Eye (tissue), 1 donor: Measurements from ENCODE around the gene GNG3.
"Not testable (repeated sequence)": the region's sequence is repeated elsewhere in the genome, so short reads cannot be mapped to it uniquely, and the experiment has no call there.

Experiments
- DNase-seq: peaks from one replicate; pipeline ENCODE4 v3.0.0-alpha.2; 2015

GNG3 gene

DNA sequence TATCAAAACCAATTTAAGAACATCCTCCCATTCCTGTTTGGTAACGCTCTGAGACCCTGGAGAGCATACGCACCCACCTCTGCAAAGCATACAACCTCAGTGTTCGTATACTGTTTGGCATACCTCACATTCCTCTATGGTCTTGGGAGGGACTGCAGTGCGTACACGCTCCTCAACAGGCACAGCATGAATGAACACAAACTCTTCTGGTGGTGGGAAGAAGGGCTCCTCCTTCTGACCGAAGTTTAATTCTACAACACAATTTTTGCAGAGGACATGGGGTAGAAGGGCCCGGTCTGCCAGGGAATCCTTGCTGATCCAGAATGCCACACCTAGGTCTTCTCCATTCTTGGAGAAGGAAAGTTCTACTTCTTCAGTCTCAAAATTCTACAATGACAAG lies 14.5 kb downstream of the GNG3 start:
- no peak for DNase-seq

- DNase-seq: no peak
These were observed 16.7 kb downstream of the GNG3 start for GRCh38 chr11:62724171-62724570.

DNA sequence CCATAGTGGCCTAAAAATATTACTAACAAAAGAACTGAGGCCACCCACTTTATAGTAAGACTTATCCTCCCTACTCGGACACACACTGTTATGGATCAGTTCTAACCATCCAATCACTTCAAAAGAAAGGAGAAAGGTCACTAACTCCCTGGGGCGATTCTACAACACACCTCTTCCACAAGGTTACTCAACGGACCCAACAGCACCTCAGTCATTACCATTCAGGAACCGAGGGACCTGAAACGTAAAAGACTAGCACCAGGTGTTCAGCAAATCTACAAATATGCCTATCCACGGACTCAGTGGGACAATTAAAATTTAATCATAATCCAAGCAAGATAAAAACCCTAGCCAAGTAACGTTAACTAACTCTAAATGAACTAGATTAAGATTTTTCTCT lies 18.2 kb downstream of the GNG3 start:
- DNase-seq: no peak

DNA sequence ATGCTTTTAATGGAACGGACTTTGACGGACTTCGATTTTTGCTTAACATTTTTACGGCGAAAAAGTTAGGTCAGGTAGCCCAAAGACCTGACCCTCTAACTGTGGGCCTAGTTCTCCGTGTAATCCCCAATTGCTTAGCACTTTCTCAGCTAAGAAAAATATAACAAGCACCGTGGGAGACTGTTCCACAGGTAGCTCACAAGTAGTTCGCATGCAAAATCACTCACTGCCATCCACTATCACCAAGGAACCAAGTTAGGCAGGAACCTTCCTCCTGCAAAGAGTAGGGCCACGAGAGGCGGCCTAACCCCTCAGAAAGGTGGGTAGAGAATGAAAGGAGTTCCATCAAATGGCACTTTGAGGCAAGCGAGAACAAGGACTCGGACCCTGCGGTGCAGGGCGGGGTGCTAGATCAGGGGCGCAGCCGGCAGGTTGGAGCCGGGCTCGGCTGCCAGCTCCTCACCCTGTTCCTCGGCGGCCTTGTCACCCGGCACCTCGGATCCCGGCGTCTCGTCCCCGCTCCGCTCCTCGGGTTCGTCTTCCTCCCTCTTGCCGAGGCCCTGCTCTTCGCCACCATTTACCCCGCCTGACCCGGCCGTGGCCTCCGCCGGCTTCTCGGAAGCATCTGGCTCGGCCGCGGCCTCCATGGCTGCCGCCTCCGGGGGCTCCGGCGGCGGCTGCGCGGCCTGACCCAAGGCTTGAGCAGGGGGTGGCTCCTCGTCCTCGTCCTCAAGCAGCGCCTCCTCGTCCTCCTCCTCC lies 18.9 kb downstream of the GNG3 start:
- DNase-seq: peak; percentile 29

DNA sequence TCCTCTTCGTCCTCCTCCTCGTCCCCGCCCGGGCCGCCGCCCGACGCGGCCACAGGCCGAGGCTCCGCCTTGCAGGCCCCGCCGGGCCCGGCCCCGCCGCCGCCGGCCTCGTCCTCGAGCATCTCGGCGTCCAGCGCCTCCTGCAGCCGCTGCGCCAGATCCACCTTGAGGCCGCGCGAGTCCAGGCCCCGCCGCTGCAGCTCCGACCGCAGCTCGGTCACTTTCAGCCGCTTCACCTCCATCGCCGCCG lies 19.4 kb downstream of the GNG3 start:
- no peak for DNase-seq

GRCh38 chr11:62727165-62727871 lies 19.8 kb downstream of the GNG3 start, which contains the start of gene HNRNPUL2:
TSS of gene HNRNPUL2 (minus strand) at chr11:62727457. CDS start at chr11:62727156, 301 bp downstream.
- peak; percentile 99 for DNase-seq

DNA sequence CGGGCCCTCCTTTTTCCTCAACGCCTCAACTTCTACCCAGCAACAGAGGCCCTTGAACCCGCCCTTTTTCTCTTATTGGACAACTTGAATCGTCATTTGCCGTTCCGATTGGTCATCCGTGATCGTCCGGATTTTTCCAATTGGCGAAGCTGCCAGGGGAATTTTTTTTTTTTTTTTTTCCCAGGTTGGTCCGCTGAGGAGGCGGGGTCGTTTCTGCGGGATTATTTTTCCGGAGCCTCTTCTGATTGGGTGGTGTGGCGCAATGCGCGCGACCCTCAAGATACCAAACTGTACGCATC lies 20.3 kb downstream of the GNG3 start:
- DNase-seq: peak; percentile 100

GRCh38 chr11:62728171-62728988 lies 20.9 kb downstream of the GNG3 start, which contains the start of gene TTC9C:
TSS of gene TTC9C (plus strand) at chr11:62728486. CDS start at chr11:62728849, 363 bp downstream.
- DNase-seq: peak; percentile 96

GRCh38 chr11:62730076-62730475 lies 22.6 kb downstream of the GNG3 start:
- DNase-seq: not testable (repeated sequence)

DNA sequence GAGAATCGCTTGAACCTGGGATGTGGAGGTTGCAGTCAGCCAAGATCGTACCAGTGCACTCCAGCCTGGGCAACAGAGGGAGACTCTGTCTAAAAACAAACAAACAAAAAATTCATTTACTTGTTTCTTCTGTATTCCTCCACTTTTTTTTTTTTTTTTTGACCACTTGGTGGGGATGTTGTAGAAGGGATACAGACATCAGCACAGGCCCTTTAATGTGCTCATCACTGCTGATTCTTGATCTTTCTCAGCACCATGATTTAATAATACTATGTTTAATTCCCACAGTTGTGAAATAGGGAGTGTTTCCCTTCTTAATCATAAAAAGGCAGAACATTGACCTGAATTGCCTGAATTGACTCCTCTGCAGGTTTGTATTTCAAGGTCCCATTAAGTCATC lies 25.4 kb downstream of the GNG3 start:
- no peak for DNase-seq

DNA sequence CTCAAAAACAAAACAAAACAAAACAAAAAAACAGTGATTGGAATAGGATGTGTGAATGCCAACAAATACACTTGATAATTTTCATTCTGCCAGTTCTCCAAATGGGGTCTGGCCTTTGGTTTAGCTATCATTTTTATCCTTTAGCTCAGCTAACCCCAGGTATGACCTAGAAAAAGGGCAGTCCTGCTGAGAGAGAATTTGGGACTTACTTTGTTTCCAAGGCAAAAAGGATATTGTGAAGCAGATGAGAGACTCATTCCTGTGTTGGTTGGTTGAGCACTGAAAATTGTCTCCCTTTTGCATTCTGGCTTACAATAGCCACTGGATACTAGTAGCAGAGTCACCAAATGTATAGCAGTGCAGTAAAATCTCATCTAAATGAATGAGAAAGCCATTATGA lies 29.7 kb downstream of the GNG3 start:
- DNase-seq: no peak

DNA sequence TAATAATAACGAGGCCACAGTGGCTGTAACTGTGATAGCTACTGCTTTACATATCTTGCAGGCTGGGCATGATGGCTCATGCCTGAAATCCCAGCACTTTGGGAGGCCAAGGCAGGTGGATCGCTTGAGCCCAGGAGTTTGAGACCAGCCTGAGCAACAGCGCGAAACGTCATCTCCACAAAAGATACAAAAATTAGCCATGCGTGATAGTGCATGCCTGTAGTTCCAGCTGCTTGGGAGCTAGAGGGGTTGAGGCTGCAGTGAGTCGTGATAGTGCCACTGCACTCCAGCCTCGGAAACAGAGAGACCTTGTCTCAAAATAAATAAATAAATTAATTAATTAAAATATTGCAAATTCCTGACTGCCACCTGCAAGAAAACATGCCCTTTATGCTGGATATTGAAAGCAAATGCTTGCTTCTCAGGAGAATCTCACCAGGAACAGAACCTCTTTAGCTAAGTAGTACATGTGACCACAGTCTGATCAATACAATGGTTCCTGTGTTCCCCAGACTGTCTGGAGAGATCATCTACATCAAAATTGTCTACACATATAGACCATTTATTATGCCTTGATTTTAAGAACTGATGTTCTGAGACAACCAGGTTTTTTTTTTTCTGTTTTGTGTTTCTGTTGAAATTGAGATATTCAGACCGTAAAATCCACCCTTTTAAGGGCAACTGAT lies 40.1 kb downstream of the GNG3 start:
- DNase-seq: peak; percentile 57

DNA sequence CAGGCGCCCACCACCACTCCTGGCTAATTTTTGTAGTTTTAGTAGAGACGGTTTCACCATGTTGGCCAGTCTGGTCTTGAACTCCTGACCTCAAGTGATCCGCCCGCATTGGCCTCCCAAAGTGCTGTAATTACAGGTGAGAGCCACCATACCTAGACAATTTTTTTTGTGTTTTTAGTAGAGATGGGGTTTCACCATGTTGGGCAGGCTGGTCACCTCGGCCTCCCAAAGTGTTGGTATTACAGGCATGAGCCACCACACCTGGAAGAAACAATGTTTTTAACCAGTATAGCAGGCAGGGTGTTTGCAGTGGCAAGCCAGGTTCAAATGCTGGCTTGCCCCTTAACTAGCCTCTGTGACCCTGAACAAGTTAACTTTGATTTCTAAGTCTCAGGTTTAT lies 42.5 kb downstream of the GNG3 start:
- DNase-seq: not testable (repeated sequence)

DNA sequence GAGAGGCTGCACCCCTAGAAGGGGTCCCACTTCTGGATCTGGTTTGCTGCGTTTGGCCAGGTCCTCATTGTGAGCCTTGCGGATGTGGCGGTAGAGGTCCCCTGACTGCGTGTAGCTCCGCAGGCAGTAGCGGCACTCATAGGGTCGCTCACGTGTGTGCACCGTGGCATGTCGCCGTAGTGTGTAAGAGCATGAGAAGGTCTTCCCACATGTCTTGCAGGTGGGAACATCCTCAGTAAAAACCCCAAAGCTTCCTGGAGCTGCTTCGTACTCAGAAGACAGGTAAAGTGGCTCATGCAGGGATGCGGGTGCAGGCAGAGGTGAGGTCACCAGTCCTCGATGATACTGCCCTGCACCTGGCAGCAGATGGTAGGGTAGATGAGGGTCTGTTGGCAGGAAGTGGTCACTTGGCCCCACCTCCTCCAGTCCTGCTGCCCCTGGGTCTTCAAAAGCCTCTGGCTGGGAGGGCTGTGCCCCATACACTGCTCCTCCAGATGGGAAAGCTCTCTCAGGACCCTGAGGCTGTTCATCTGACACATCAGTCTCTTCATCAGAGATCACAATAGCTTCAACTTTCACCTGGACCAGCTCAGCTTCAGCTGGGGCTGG lies 44.8 kb downstream of the GNG3 start:
- no peak for DNase-seq

- DNase-seq: no peak
These were observed 45.7 kb downstream of the GNG3 start for GRCh38 chr11:62752994-62753735.

DNA sequence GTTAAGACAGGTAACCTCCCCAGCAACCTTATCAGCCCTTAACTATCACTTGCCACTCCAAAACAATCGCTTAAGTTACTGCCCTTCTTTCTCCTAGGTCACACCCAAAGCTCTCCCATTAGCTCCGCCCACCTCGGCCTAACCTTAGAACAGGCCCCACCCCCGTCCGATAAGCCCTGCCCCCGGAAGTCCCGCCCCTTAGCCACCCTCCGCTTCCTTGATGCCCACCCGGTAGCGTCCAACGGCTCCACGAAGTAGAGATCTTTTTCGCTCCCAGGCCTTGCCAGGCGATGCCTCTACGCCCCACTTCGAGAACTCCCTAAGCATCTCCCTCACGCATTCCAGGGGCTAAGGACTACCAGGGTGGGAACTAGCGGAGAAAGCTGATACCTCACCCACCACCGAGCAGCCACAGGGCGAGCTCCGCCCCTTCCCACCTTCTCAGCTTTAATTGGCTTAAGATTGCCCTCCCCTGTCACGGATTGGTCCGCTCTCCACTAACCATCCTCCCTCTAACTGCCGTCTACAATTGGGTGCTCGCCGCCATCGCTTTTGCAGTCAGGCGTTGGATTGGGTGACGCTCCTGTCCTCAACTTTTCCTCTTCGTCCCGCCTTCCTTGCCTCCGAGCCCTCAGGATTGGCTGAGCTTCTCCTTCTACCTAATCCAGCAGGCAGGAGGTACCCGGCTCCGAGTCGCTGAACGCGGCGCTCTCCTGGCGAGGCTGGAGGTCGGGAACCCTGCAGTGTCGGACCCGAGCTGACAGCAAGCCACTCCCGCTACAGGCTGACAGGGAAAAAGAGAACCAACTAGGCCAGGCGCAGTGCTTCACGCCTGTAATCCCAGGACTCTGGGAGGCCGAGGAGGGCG lies 46.5 kb downstream of the GNG3 start, which contains the start of gene ZBTB3:
TSS of gene ZBTB3 (minus strand) at position 425 of the 868 bp plus-strand sequence. CDS start 496 bp downstream, outside the sequence.
- peak; percentile 99 for DNase-seq

DNA sequence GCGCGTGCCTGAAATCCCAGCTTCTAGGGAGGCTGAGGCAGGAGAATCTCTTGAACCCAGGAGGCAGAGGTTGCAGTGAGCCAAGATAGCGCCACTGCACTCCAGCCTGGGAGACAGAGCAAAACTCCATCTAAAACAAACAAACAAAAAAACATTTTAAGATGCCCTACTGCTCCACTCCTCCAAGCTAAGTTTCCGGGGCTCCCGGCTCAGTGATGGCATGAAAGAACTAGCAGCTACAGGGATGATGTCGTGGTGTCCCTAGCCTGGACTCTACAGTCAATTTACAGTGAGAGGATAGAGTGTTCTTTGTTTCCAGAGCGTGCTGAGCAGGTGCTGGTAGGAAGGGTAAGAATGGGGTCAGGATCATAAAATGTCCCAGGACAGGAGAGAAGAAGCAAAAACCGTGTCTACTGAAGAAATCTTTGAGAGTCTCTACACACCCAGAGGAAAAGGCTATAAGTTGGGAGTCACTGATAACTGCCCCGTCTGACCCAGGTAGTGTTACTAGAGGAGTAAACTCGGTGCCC lies 47.7 kb downstream of the GNG3 start:
- DNase-seq: no peak

GRCh38 chr11:62757846-62758788 lies 50.6 kb downstream of the GNG3 start:
- no peak for DNase-seq
